ENCODE measurements around the gene ASTN2. TPM values are rescaled to one million over a fixed set of nuclear protein-coding genes. Genes with fewer than 3 reads are reported as not detected.
"Not testable (repeated sequence)": the region's sequence is repeated elsewhere in the genome, so short reads cannot be mapped to it uniquely, and the experiment has no call there.

ASTN2 gene
- total RNA-seq, 1 donor from 2014 or later, result 0.53 TPM

DNA sequence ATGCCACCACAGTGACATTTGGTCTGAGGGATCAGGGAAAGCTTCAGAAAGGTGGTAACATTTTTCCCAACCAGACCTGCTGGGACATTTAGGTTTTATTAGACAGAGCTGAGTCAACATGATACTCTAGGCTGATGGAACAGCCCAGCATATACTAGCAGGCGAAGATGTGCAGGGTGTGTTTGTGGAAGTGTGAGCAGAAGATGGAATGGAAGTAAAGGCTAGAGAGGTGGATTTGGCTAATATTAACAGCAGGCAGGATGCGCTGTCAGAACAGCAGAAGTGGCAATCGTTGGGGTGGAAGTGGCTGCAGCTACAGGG lies 340.6 kb downstream of the ASTN2 start:
- Histone ChIP-seq H3K27me3 (ENCODE audit: control insufficient read depth, insufficient read depth, low read length) (no peaks in the 10 kb centered on the region), H3K36me3 (ENCODE audit: control insufficient read depth, insufficient read depth, low read length) (no peaks in the 10 kb centered on the region), H3K4me3 (ENCODE audit: low read depth, low read length) (no peak overlapping the region)
- DNase-seq (ENCODE audit: low read depth) (no peak), FAIRE-seq (no peak)
- TF ChIP-seq, protein P1, sequence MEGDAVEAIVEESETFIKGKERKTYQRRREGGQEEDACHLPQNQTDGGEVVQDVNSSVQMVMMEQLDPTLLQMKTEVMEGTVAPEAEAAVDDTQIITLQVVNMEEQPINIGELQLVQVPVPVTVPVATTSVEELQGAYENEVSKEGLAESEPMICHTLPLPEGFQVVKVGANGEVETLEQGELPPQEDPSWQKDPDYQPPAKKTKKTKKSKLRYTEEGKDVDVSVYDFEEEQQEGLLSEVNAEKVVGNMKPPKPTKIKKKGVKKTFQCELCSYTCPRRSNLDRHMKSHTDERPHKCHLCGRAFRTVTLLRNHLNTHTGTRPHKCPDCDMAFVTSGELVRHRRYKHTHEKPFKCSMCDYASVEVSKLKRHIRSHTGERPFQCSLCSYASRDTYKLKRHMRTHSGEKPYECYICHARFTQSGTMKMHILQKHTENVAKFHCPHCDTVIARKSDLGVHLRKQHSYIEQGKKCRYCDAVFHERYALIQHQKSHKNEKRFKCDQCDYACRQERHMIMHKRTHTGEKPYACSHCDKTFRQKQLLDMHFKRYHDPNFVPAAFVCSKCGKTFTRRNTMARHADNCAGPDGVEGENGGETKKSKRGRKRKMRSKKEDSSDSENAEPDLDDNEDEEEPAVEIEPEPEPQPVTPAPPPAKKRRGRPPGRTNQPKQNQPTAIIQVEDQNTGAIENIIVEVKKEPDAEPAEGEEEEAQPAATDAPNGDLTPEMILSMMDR (IDR thresholded peaks at IDR 0.05; ENCODE audit: insufficient read depth, low read length, severe bottlenecking), result no peak

DNA sequence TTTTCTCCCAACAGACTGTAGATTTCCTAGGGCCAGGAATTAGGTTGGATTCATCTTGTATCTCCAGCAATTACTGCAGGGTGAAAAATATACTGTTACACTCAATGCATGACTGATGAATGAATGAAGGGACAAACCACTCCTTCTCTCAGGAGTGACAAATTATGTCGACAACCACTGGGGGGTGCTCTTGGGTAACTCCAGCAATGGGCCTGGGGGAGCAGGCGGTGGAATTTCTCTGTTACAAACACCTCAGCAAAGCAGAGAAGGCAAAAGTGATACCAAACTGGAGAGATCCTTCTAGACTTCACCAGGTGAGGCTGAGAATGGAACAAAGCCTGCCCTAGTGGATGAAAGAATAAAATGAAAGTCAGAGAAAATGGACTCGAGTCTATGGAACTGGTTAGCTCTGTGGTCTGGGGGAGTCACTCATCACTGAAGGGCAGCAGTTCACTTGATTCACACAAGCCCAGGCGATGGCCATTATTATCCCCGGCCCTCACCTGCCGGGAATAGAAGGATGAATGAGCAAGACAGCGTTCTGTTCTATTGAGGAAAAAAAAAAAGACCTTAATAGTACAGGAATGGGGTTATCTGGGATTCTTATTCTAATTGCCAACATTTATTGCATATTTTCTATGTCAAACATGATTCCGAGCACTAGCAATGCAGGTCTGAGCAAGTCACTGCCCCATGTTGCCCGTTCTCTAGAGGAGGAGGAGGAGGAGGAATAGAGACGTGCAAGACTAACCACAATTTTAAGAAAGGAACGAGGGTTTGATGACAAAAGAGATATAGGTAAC lies 341.1 kb downstream of the ASTN2 start:
- Histone ChIP-seq H3K4me3 (ENCODE audit: low read depth, low read length) (no peak overlapping the region), H3K36me3 (ENCODE audit: control insufficient read depth, insufficient read depth, low read length) (no peaks in the 10 kb centered on the region), H3K27me3 (ENCODE audit: control insufficient read depth, insufficient read depth, low read length) (no peaks in the 10 kb centered on the region)
- FAIRE-seq (peak; percentile 47), DNase-seq (ENCODE audit: low read depth) (peak; percentile 57)
- TF ChIP-seq, protein P1 (IDR thresholded peaks at IDR 0.05; ENCODE audit: insufficient read depth, low read length, severe bottlenecking), result peak; percentile 75

DNA sequence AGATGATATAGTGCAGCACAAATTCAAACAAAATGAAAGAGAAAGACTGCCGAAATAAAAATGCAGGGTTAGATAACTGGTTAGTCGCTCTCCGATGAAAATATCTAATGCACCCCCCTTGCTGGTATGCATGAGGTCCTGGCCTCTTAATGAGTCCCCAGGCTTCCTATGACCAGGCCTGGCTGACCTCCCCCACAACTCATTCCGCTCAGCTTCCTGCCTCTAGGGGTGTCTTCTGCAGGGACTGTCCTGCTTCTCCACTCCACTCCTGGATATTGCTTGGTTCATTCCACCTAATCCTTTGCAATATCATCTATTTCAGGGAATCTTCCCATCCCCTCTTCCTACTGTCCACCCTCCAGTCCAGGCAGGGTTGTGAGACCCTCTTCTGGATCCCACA lies 341.8 kb downstream of the ASTN2 start:
- FAIRE-seq (no peak), DNase-seq (ENCODE audit: low read depth) (no peak)
- H3K4me3 ChIP-seq (ENCODE audit: low read depth, low read length), result no peak overlapping the region
- H3K27me3 ChIP-seq (ENCODE audit: control insufficient read depth, insufficient read depth, low read length), result no peaks in the 10 kb centered on the region
- TF ChIP-seq, protein P1 (IDR thresholded peaks at IDR 0.05; ENCODE audit: insufficient read depth, low read length, severe bottlenecking), result no peak
- H3K36me3 ChIP-seq (ENCODE audit: control insufficient read depth, insufficient read depth, low read length), result no peaks in the 10 kb centered on the region

DNA sequence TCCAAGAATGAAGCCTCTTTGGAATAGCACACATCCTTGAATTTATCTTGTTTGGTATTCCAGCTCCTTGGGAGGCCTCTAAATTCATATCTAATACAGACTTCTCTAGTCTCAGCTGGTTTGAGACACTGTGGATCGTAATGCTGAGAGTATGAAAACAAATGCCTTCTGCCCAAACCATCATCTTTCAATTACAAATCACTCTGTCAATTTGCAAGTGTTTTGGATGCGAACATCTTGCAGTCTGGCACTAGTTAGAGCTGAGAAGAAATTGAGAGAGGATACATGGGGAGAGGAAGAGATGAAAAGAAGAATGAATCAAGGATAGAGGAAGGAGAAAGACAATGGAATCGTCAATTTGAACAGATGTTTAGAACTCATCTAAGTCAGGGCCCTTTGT lies 342.6 kb downstream of the ASTN2 start:
- Histone ChIP-seq H3K27me3 (ENCODE audit: control insufficient read depth, insufficient read depth, low read length) (no peaks in the 10 kb centered on the region), H3K4me3 (ENCODE audit: low read depth, low read length) (no peak overlapping the region), H3K36me3 (ENCODE audit: control insufficient read depth, insufficient read depth, low read length) (no peaks in the 10 kb centered on the region)
- TF ChIP-seq, protein P1 (IDR thresholded peaks at IDR 0.05; ENCODE audit: insufficient read depth, low read length, severe bottlenecking), result no peak
- FAIRE-seq, result no peak
- no peak for DNase-seq (ENCODE audit: low read depth)

DNA sequence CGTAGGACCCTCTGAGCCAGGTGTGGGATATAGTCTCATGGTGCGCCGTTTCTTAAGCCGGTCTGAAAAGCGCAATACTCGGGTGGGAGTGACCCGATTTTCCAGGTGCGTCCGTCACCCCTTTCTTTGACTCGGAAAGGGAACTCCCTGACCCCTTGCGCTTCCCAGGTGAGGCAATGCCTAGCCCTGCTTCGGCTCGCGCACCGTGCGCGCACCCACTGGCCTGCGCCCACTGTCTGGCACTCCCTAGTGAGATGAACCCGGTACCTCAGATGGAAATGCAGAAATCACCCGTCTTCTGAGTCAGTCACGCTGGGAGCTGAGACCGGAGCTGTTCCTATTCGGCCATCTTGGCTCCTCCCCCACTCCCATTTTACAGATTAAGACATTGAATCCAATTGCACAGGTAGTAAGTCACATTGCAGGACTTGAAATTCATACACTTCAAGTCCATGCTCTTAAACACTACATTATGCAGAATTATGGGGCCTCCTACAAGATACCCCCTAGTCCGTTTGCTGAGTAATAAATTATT lies 343.1 kb downstream of the ASTN2 start:
- FAIRE-seq; H3K36me3 ChIP-seq (ENCODE audit: control insufficient read depth, insufficient read depth, low read length); DNase-seq (ENCODE audit: low read depth); H3K27me3 ChIP-seq (ENCODE audit: control insufficient read depth, insufficient read depth, low read length): not testable (repeated sequence)
- H3K4me3 ChIP-seq (ENCODE audit: low read depth, low read length), result peak overlapping the region; percentile 11

DNA sequence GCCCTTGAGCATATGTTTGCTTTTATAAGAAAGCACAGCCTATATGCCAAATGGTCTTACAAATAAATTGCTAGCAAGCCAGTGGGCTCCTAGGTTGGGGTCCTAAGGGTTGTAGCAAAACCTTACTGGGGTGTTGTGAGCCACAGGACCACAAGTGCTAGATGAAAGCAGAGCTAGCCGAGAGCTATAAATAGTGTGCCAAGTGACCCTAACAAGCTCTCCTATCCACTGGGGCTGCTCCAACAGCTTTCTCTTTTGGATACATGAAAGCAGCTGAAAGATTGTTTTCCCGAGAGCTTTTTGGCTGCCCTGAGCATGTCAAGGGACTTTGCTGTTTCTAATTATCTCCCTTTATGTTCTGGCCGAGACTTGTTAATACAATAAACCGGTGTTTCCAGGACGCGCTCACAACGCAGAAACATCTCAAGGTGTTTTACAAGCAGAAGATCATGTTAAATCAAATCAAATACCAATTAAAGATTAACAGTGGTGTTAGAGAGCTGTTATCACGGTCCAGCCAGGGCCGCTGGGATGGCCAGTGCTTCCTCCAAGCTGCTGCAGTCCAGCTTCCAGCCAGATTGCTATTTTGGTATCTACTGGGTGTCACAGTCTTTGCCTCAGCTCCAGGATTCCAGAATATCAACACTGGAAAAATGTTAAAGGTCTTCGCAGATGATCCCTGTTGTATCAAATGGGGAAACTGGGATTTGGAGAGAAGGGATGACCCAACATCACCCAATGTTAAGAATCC lies 351.0 kb downstream of the ASTN2 start:
- H3K36me3 ChIP-seq (ENCODE audit: control insufficient read depth, insufficient read depth, low read length), result no peaks in the 10 kb centered on the region

More for the DNA sequence above, 351.0 kb downstream of the ASTN2 start:
- TF ChIP-seq, protein P1 (IDR thresholded peaks at IDR 0.05; ENCODE audit: insufficient read depth, low read length, severe bottlenecking), result no peak
- DNase-seq (ENCODE audit: low read depth) (no peak), FAIRE-seq (no peak)
- no peak overlapping the region for H3K4me3 ChIP-seq (ENCODE audit: low read depth, low read length)
- no peaks in the 10 kb centered on the region for H3K27me3 ChIP-seq (ENCODE audit: control insufficient read depth, insufficient read depth, low read length)

Measured in bronchial epithelial cell (primary cell).